Activated T-helper 9 cell treated with anti-CD3 and anti-CD28 coated beads, Interleukin-2, amount 50 U/mL, for 16 hours (primary cell): Measurements from ENCODE around the gene PTPN18.
A peak's percentile ranks its signal among the peaks of the same experiment; 100 is the strongest.
"Not testable (repeated sequence)": the region's sequence is repeated elsewhere in the genome, so short reads cannot be mapped to it uniquely, and the experiment has no call there.

Experiments
- DNase-seq: peaks from one replicate; pipeline ENCODE4 v3.0.0-alpha.2; 2020; ENCODE audit warnings: low read depth

Gene PTPN18

GRCh38 chr2:130381145-130381544, 25.3 kb downstream of the PTPN18 start:
- DNase-seq = no peak

- no peak for DNase-seq
Measured at GRCh38 chr2:130381619-130382018, 25.8 kb downstream of the PTPN18 start.

- DNase-seq = no peak
Measured at GRCh38 chr2:130382313-130382917, 26.6 kb downstream of the PTPN18 start.

DNA sequence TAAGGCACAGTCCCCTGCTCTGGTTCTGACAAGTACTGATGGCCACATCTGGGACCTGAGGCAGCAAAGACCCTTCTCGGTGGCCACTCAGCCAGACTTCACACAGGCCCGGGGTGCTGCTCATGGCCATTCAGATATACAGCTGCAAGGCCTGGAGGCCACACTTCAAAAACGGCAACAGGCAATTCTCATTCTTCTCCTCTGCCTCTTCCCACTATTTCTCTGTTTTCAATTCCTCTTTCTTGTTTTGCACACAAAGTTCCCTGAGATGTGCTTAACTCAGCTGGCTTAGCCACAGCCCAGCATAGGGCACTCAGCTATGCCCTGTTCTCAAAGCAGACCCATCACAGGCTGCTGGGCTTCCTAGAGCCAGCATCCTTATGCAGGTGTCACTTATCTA, 29.9 kb downstream of the PTPN18 start:
- no peak for DNase-seq

DNA sequence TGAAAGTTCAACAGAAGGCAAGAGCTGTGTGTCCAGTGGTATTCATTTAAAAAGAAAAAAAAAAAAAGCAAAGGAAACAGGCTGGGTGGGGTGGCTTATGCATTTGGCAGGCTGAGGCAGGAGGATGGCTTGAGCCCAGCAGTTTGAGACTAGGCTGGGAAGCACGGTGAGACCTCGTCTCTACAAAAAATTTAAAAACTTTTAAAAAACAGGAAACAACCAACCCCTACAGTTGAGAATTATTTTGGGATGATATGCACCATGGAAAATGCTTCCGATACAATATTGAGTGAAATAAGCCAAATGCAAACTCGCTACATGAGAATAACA, 31.2 kb downstream of the PTPN18 start:
- no peak for DNase-seq

DNA sequence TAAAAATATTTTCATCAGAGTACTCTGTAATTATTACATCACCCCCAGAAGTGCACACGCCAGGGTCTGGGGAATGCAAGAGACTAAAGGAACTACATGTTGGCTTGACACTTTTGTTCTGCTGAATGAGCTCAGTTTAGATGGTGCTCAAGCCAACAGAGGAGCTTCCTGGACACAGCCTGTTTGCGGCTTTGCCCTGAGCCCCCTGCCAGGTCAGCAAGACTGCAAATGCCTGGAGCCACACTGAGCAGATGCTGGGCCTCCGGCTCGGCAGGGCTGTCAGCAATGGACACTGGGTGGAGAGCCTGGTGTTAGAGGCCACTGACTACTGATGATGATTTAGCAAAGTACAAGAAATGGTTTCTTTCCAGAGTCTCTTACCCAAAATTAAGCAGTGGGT, 31.9 kb downstream of the PTPN18 start:
- DNase-seq = no peak

- no peak for DNase-seq
Measured at GRCh38 chr2:130388221-130388907, 32.5 kb downstream of the PTPN18 start.

- DNase-seq = no peak
Measured at GRCh38 chr2:130389358-130389757, 33.5 kb downstream of the PTPN18 start.

- no peak for DNase-seq
Measured at GRCh38 chr2:130389783-130390182, 33.9 kb downstream of the PTPN18 start.

DNA sequence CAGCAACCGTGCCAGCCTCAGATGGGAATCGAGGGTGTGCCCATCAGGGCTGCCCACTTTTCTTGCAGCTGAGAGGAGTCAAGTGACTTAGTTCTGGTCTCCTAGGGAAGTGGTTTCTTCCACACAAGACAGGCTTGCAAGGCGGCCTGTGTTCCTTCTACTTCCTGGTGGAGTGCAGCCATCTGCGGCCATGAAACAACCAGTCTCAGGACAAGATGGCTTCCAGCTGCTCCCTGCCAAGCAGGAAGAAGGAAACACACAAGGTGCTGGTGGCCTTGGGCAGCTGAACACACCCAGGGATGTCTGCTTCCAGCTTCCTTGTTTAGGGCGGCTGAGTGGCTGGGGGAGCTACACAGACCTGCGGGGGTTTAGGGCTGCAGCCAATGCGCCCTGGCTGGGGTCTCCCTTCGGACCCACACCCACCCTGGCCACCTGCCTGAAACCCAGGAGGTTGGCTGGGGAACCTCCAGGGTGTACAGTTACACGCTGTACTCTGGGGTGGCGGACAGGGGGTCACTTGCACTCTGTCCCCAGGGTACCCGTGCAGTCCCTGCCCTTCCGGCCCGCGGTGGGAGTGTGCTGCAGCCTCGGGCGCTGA, 34.7 kb downstream of the PTPN18 start:
- no peak for DNase-seq

- DNase-seq = peak; percentile 48
Measured at GRCh38 chr2:130391058-130391871, 35.4 kb downstream of the PTPN18 start.

- no peak for DNase-seq
Measured at GRCh38 chr2:130391872-130392670, 36.2 kb downstream of the PTPN18 start.

- DNase-seq = no peak
Measured at GRCh38 chr2:130393318-130393910, 37.6 kb downstream of the PTPN18 start.

DNA sequence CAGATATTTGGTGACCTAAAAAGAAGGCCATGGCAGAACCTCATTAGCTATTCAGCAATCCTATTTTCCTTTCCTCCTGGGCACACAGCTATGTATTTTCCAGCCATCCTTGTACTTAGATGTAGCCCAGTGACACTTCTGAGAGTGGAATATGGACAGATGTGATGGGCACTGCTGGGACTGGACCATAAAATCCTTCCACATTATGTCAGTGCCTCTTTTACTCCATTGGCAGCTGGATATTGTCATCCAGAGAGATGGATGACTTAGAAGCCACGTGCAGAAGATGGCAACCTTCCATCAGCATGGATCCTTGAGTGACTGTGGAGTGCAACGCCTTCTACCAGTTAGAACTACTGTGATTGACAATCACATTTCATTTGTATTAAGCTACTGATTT, 50.4 kb downstream of the PTPN18 start:
- not testable (repeated sequence) for DNase-seq

DNA sequence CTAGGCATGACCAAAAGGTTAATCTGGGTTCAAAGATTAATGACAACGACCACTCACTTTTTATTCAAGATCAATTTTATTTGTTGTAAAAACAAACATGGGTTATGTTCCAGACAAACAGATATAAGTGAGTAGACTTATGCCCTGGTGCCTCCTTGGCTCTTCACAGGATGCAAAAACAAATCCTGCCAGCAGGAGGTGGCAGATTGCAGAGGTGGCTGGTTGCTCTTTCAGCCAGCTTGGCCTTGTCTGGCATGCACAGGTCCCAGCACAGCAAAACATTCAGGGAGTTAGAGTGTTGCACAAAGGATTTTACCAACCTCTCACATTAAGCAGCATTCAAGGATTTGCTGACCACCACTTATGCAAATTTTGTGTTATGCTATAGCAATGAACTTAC, 60.8 kb downstream of the PTPN18 start:
- not testable (repeated sequence) for DNase-seq

- DNase-seq = not testable (repeated sequence)
Measured at GRCh38 chr2:130418845-130419244, 63.0 kb downstream of the PTPN18 start.
